ENCODE measurements around the gene UBFD1. TPM values are rescaled to one million over a fixed set of nuclear protein-coding genes. Genes with fewer than 3 reads are reported as not detected.

Gene UBFD1
- total and polyA plus RNA-seq, 2 of the 8 experiments (the other 6 are each of a cell fraction or from before 2014, with no cell fraction given): 66.3 to 106 TPM

DNA sequence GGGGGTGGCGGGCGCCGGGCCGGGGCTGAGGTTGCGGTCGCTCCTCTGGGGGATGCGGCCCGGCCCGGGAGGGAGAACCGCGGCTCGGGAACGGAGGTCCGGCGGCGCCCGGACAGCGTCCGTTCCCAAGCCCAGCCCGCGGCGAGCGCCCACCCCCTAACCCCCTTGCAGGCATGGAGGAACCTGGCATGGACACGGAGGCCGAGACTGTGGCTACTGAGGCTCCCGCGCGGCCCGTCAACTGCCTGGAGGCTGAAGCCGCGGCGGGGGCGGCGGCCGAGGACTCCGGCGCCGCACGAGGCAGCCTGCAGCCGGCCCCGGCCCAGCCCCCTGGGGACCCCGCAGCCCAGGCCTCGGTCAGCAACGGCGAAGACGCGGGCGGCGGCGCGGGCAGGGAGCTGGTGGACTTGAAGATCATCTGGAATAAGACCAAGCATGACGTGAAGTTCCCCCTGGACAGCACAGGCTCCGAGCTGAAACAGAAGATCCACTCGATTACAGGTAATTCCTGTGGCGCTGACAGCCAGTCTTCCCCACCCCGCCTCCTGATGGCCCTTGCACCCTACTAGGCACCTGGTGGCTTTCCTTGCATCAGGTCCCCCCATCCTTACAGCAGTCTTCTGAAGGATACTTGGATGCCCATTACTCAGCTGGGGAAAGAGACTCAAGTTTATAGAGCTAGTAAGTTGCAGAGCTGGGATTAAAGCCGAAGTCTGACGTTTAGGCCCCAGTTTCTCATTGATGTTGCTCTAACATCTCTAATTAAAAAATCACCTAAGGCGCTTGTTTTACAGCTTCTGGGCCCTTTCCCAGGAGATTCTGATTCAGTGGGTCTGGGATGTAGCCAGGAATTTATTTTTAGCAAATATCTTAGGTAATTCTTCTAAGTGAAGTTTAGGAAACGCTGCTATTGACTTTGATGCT, 514 bp downstream of the UBFD1 start:
- Histone ChIP-seq H4K20me1 (replicated peaks in 1 of 2; ENCODE audit: control insufficient read depth in 1 of 2, insufficient read depth in 2 of 2, low read length in 2 of 2) (peaks cover 3 to 4% of the 10 kb centered on the region in 2 experiments), H3K79me2 (ENCODE audit: control insufficient read depth in 1 of 2, insufficient read depth in 2 of 2, low read length in 2 of 2) (peaks cover 0 to 62% of the 10 kb centered on the region in 2 experiments), H2BK15ac (ENCODE audit: low read length) (no peak overlapping the region), H3K14ac (ENCODE audit: insufficient read length) (no peak overlapping the region), H2BK12ac (ENCODE audit: low read depth, low read length) (no peak overlapping the region), H3K18ac (ENCODE audit: extremely low read depth, low read length) (peak overlapping the region; percentile 42; the same call in 1 of the 2 replicates), H2AK5ac (ENCODE audit: low read depth, low read length) (no peak overlapping the region), H4K5ac (ENCODE audit: insufficient read length, low read depth, low read length) (peak overlapping the region; percentile 30), H4K91ac (replicated peaks; ENCODE audit: insufficient read length, low read length) (no peak overlapping the region), H3K56ac (replicated peaks; ENCODE audit: insufficient read length, low read depth, low read length) (no peak overlapping the region), H2BK120ac (replicated peaks; ENCODE audit: low read depth, low read length) (no peak overlapping the region), H2BK20ac (ENCODE audit: low read length) (no peak overlapping the region), H3K36me3 (ENCODE audit: control insufficient read depth in 2 of 4, insufficient read depth in 4 of 4, low read length in 3 of 4) (peaks cover 14 to 39% (median 36%) of the 10 kb centered on the region in 4 experiments), H3K9me3 (ENCODE audit: insufficient read depth in 2 of 2, low read depth in 1 of 2, low read length in 1 of 2) (no peaks in the 10 kb centered on the region), H3K9ac (replicated peaks in 1 of 4; ENCODE audit: extremely low read depth in 1 of 4, low read depth in 3 of 4, low read length in 3 of 4) (peak overlapping the region; percentile 74 to 100 (median 93)), H3K27me3 (replicated peaks in 1 of 4; ENCODE audit: control insufficient read depth in 3 of 4, extremely low read depth in 1 of 4, insufficient read depth in 3 of 4, low read length in 3 of 4) (no peaks in the 10 kb centered on the region), H2BK5ac (ENCODE audit: low read depth, low read length) (peak overlapping the region; percentile 19; the same call in 1 of the 2 replicates), H3K4me2 (ENCODE audit: insufficient read depth in 1 of 2, low read depth in 2 of 2, low read length in 2 of 2) (peak overlapping the region; percentile 61 to 90), H3K27ac (ENCODE audit: low read depth, low read length) (peak overlapping the region; percentile 93), H2AFZ (ENCODE audit: low read length) (no peak overlapping the region), H4K8ac (ENCODE audit: extremely low read depth, insufficient read depth, low read length) (peak overlapping the region; percentile 60; the same call in 1 of the 2 replicates), H3K23ac (ENCODE audit: insufficient read length) (no peak overlapping the region), H3K4ac (replicated peaks; ENCODE audit: insufficient read length, low read depth, low read length) (no peak overlapping the region), H3K79me1 (ENCODE audit: low read depth, low read length) (no peaks in the 10 kb centered on the region), H3K23me2 (ENCODE audit: low read depth, low read length) (no peaks in the 10 kb centered on the region), H3K4me1 (replicated peaks in 1 of 4; ENCODE audit: control insufficient read depth in 3 of 4, insufficient read depth in 4 of 4, low read length in 3 of 4) (no peaks in the 10 kb centered on the region; a peak in 1 of 7 replicates), H3K4me3 (ENCODE audit: extremely low read depth in 1 of 4, insufficient read depth in 2 of 4, low read depth in 3 of 4, low read length in 4 of 4) (peak overlapping the region; percentile 44 to 90 (median 82))
- DNase-seq (ENCODE audit: low read depth in 1 of 2, low spot score in 2 of 2) (no peak), FAIRE-seq (no peak)
- POLR2A ChIA-PET (ENCODE audit: partially characterized antibody): interaction anchor here (0.6 to 4.1 kb wide), 25 partner anchors 9 to 356 kb away, joined by 3 to 38 read pairs (median 3); partner anchors contain the start of genes COG7, DCTN5, GGA2 and NDUFAB1
- WGBS, 2 experiments (ENCODE audit: extremely low coverage in 1 of 2, insufficient coverage in 1 of 2, insufficient read length in 1 of 2, insufficient replicate concordance in 2 of 2, low coverage in 1 of 2, low lambda C conversion rate in 2 of 2, missing lambda C conversion rate in 1 of 2): 13% methylated on average over 23 of the region's 60 CpGs; no CpG with 5 or more reads in 1 of the 2 experiments
- peak; percentile 0; the same call in 1 of the 2 replicates for TF ChIP-seq TAF1 (IDR thresholded peaks at IDR 0.05; ENCODE audit: low read depth, low read length)
- TF ChIP-seq ZNF274 (IDR thresholded peaks at IDR 0.05; ENCODE audit: borderline replicate concordance, extremely low read depth, low read length): no peak
- TF ChIP-seq SIN3A (conservative IDR thresholded peaks at IDR 0.05 in 1 of 2, IDR thresholded peaks at IDR 0.05 in 1 of 2; ENCODE audit: low read depth in 1 of 2, low read length in 2 of 2): 0 out of 4 replicates have a peak, but pooled peaks of 1 of the 2 experiments have one; percentile 18
- no peak for TF ChIP-seq TAF7 (optimal IDR thresholded peaks at IDR 0.05; ENCODE audit: borderline replicate concordance, low read depth, low read length)
- peak; percentile 79 for TF ChIP-seq PHF8 (conservative IDR thresholded peaks at IDR 0.05; ENCODE audit: low read depth, low read length)
- TF ChIP-seq ASH2L (IDR thresholded peaks at IDR 0.05; ENCODE audit: low read length): peak; percentile 15
- CTCF ChIA-PET (ENCODE audit: partially characterized antibody): interaction anchor here (0.6 to 4.1 kb wide), 6 partner anchors 17 to 122 kb away, joined by 3 to 17 read pairs (median 4); partner anchors contain the start of gene NDUFAB1

Data from H1 (cell line).